ENCODE results near the gene MOCOS.

Gene MOCOS

DNA sequence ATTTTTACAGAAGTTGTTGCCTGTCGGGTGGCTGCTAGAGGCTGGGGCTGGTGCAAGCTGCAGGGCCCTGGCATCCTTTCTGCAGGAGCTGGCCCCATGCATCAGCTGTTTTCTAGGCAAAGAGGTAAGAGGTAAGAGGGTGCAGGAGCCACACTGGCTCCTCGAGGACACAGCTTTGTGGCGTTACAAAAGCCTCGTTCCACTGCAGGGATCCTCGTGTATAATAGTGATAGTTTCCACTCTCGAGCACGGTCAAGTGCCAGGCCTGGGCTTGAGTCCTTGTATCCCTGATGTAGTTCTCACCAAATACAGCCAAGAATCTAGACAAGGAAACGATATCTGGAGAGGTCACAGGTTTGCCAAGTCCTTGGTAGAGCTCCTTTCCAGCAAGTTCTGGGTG, 77.0 kb downstream of the MOCOS start:
- no peaks in the 10 kb centered on the region for H3K9me3 ChIP-seq (ENCODE audit: control insufficient read depth in 2 of 2, low read length in 2 of 2)
- H3K4me3 ChIP-seq (ENCODE audit: low read length in 2 of 2): no peak overlapping the region
- H3K9ac ChIP-seq (ENCODE audit: low read length in 2 of 2): no peak overlapping the region
- no peaks in the 10 kb centered on the region for H3K36me3 ChIP-seq (ENCODE audit: control insufficient read depth in 2 of 2, insufficient read depth in 2 of 2, low read length in 2 of 2)
- no peak overlapping the region for H3K27ac ChIP-seq (ENCODE audit: low read length)
- no peaks in the 10 kb centered on the region for H3K4me1 ChIP-seq (ENCODE audit: control insufficient read depth, insufficient read depth, low read length)
- H3K27me3 ChIP-seq (ENCODE audit: control insufficient read depth in 1 of 2, insufficient read depth in 2 of 2, low read length in 2 of 2): peaks cover 0 to 4% of the 10 kb centered on the region in 2 donors

- no peaks in the 10 kb centered on the region for H3K4me1 ChIP-seq (ENCODE audit: control insufficient read depth, insufficient read depth, low read length)
- H3K9me3 ChIP-seq (ENCODE audit: control insufficient read depth in 2 of 2, low read length in 2 of 2): no peaks in the 10 kb centered on the region
- no peak overlapping the region for H3K27ac ChIP-seq (ENCODE audit: low read length)
- H3K4me3 ChIP-seq (ENCODE audit: low read length in 2 of 2): no peak overlapping the region
- no peaks in the 10 kb centered on the region for H3K36me3 ChIP-seq (ENCODE audit: control insufficient read depth in 2 of 2, insufficient read depth in 2 of 2, low read length in 2 of 2)
- no peak overlapping the region for H3K9ac ChIP-seq (ENCODE audit: low read length in 2 of 2)
- peaks cover 0 to 5% of the 10 kb centered on the region in 2 donors for H3K27me3 ChIP-seq (ENCODE audit: control insufficient read depth in 1 of 2, insufficient read depth in 2 of 2, low read length in 2 of 2)
Measured at GRCh38 chr18:36265015-36265414, 77.7 kb downstream of the MOCOS start.

GRCh38 chr18:36269157-36269556, 81.9 kb downstream of the MOCOS start:
- no peaks in the 10 kb centered on the region for H3K36me3 ChIP-seq (ENCODE audit: control insufficient read depth in 2 of 2, insufficient read depth in 2 of 2, low read length in 2 of 2)
- peaks cover 0 to 5% of the 10 kb centered on the region in 2 donors for H3K27me3 ChIP-seq (ENCODE audit: control insufficient read depth in 1 of 2, insufficient read depth in 2 of 2, low read length in 2 of 2)
- no peak overlapping the region for H3K4me3 ChIP-seq (ENCODE audit: low read length in 2 of 2)
- H3K27ac ChIP-seq (ENCODE audit: low read length): no peak overlapping the region
- no peaks in the 10 kb centered on the region for H3K4me1 ChIP-seq (ENCODE audit: control insufficient read depth, insufficient read depth, low read length)
- H3K9ac ChIP-seq (ENCODE audit: low read length in 2 of 2): no peak overlapping the region
- no peaks in the 10 kb centered on the region for H3K9me3 ChIP-seq (ENCODE audit: control insufficient read depth in 2 of 2, low read length in 2 of 2)

DNA sequence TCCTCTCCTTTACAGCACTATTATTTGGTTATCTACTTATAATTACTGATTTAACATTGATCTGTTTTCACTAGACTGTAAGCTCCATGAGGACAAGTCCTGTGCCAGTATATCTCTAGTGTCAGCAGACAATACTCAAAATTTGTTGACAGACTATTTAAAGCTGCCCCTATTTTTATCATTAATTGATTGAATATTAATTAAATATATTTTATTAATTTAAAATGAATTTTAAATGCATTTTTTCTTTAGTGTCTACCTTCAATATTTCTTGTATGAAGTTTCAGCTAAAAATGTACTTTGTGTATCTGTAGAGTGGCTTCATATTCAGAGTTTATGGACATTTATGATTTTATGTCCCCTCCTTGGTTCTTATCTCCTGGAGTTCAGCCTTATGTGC, 83.9 kb downstream of the MOCOS start:
- H3K27ac ChIP-seq (ENCODE audit: low read length): no peak overlapping the region
- no peak overlapping the region for H3K4me3 ChIP-seq (ENCODE audit: low read length in 2 of 2)
- no peaks in the 10 kb centered on the region for H3K36me3 ChIP-seq (ENCODE audit: control insufficient read depth in 2 of 2, insufficient read depth in 2 of 2, low read length in 2 of 2)
- peaks cover 3 to 9% of the 10 kb centered on the region in 2 donors for H3K27me3 ChIP-seq (ENCODE audit: control insufficient read depth in 1 of 2, insufficient read depth in 2 of 2, low read length in 2 of 2)
- H3K4me1 ChIP-seq (ENCODE audit: control insufficient read depth, insufficient read depth, low read length): no peaks in the 10 kb centered on the region
- H3K9ac ChIP-seq (ENCODE audit: low read length in 2 of 2): no peak overlapping the region
- no peaks in the 10 kb centered on the region for H3K9me3 ChIP-seq (ENCODE audit: control insufficient read depth in 2 of 2, low read length in 2 of 2)

- H3K9ac ChIP-seq (ENCODE audit: low read length in 2 of 2): no peak overlapping the region
- H3K36me3 ChIP-seq (ENCODE audit: control insufficient read depth in 2 of 2, insufficient read depth in 2 of 2, low read length in 2 of 2): no peaks in the 10 kb centered on the region
- peaks cover 3 to 9% of the 10 kb centered on the region in 2 donors for H3K27me3 ChIP-seq (ENCODE audit: control insufficient read depth in 1 of 2, insufficient read depth in 2 of 2, low read length in 2 of 2)
- no peaks in the 10 kb centered on the region for H3K9me3 ChIP-seq (ENCODE audit: control insufficient read depth in 2 of 2, low read length in 2 of 2)
- H3K4me1 ChIP-seq (ENCODE audit: control insufficient read depth, insufficient read depth, low read length): no peaks in the 10 kb centered on the region
- no peak overlapping the region for H3K27ac ChIP-seq (ENCODE audit: low read length)
- no peak overlapping the region for H3K4me3 ChIP-seq (ENCODE audit: low read length in 2 of 2)
Measured at GRCh38 chr18:36273347-36273746, 86.0 kb downstream of the MOCOS start.

DNA sequence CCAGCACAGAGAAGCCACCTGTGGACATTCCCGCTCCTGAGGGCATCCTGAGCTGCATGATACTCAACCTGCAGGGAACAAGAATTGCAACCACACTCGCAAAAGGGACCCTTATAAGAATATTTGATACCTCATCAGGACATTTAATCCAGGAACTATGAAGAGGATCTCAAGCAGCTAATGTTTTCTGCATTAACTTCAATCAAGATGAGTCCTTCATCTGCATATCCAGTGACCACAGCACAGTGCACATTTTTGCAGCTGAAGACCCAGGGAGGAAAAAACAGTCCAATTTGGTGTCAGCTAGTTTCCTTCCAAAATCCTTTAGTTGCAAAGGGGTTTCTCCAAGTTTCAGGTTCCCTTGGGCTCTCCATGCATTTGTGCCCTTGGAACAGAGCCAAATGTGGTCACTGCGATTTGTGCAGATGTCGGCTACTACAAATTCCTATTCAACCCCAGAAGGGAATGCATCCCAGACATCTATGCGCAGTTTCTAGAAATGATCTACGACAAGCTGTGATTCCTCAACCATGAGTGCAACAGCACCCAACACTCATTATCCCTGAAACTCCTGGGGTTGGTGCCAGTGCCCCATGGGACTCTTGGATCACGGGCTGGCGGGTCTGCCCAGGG, 86.9 kb downstream of the MOCOS start:
- Histone ChIP-seq H3K27me3 (ENCODE audit: control insufficient read depth in 1 of 2, insufficient read depth in 2 of 2, low read length in 2 of 2) (peaks cover 3 to 6% of the 10 kb centered on the region in 2 donors), H3K4me3 (ENCODE audit: low read length in 2 of 2) (no peak overlapping the region), H3K9me3 (ENCODE audit: control insufficient read depth in 2 of 2, low read length in 2 of 2) (no peaks in the 10 kb centered on the region), H3K9ac (ENCODE audit: low read length in 2 of 2) (no peak overlapping the region), H3K4me1 (ENCODE audit: control insufficient read depth, insufficient read depth, low read length) (no peaks in the 10 kb centered on the region), H3K27ac (ENCODE audit: low read length) (no peak overlapping the region), H3K36me3 (ENCODE audit: control insufficient read depth in 2 of 2, insufficient read depth in 2 of 2, low read length in 2 of 2) (no peaks in the 10 kb centered on the region)

- no peaks in the 10 kb centered on the region for H3K4me1 ChIP-seq (ENCODE audit: control insufficient read depth, insufficient read depth, low read length)
- H3K4me3 ChIP-seq (ENCODE audit: low read length in 2 of 2): no peak overlapping the region
- H3K36me3 ChIP-seq (ENCODE audit: control insufficient read depth in 2 of 2, insufficient read depth in 2 of 2, low read length in 2 of 2): no peaks in the 10 kb centered on the region
- no peak overlapping the region for H3K27ac ChIP-seq (ENCODE audit: low read length)
- H3K9me3 ChIP-seq (ENCODE audit: control insufficient read depth in 2 of 2, low read length in 2 of 2): no peaks in the 10 kb centered on the region
- peaks cover 3 to 5% of the 10 kb centered on the region in 2 donors for H3K27me3 ChIP-seq (ENCODE audit: control insufficient read depth in 1 of 2, insufficient read depth in 2 of 2, low read length in 2 of 2)
- H3K9ac ChIP-seq (ENCODE audit: low read length in 2 of 2): no peak overlapping the region
Measured at GRCh38 chr18:36275561-36275960, 88.3 kb downstream of the MOCOS start.

DNA sequence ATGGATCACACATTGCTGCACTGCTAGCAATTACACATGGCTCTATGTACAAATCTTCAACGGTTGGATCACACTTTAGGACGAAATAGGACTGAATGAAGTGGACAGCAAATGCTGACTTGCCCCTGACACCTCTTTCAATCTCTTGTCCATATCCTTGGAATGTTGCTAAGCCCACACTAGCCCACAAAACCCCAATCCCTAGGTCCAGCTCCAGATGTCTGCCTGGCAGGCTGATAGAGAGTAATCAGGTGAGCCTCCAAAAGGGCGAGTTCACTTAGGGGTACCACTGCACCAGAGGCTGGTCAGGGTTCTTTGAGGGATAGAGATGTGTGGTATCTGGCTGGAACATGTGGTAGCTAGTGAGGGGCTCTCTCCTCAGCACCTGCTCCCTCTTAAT, 91.7 kb downstream of the MOCOS start:
- no peaks in the 10 kb centered on the region for H3K9me3 ChIP-seq (ENCODE audit: control insufficient read depth in 2 of 2, low read length in 2 of 2)

DNA sequence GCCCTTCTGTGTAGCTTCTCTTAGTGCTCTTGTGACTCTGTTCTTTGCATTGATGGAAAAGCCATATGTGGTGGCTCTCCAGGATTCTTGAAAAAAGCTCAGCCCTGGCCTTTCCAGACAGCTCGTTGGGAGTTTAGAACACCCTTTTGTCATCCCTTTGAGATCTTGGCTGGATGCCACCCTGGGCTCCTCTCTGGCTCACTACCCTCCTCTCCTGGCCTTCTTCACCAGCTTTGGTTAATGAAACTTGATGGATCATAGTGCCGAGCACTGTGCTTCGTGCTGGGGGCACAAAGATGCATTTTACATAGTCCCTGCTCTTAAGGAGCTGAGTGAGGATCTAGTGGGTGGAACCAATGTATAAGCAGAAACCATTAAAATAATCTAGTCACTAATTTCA, 94.6 kb downstream of the MOCOS start:
- Histone ChIP-seq H3K27ac (ENCODE audit: low read length) (no peak overlapping the region), H3K4me3 (ENCODE audit: low read length in 2 of 2) (no peak overlapping the region), H3K4me1 (ENCODE audit: control insufficient read depth, insufficient read depth, low read length) (no peaks in the 10 kb centered on the region), H3K36me3 (ENCODE audit: control insufficient read depth in 2 of 2, insufficient read depth in 2 of 2, low read length in 2 of 2) (no peaks in the 10 kb centered on the region), H3K9me3 (ENCODE audit: control insufficient read depth in 2 of 2, low read length in 2 of 2) (no peaks in the 10 kb centered on the region), H3K27me3 (ENCODE audit: control insufficient read depth in 1 of 2, insufficient read depth in 2 of 2, low read length in 2 of 2) (peaks cover 0 to 8% of the 10 kb centered on the region in 2 donors), H3K9ac (ENCODE audit: low read length in 2 of 2) (no peak overlapping the region)

More for the DNA sequence above, 91.7 kb downstream of the MOCOS start:
- Histone ChIP-seq H3K9ac (ENCODE audit: low read length in 2 of 2) (no peak overlapping the region), H3K27ac (ENCODE audit: low read length) (no peak overlapping the region), H3K4me3 (ENCODE audit: low read length in 2 of 2) (no peak overlapping the region), H3K4me1 (ENCODE audit: control insufficient read depth, insufficient read depth, low read length) (no peaks in the 10 kb centered on the region), H3K27me3 (ENCODE audit: control insufficient read depth in 1 of 2, insufficient read depth in 2 of 2, low read length in 2 of 2) (peaks cover 5% of the 10 kb centered on the region in 2 donors), H3K36me3 (ENCODE audit: control insufficient read depth in 2 of 2, insufficient read depth in 2 of 2, low read length in 2 of 2) (no peaks in the 10 kb centered on the region)

- no peaks in the 10 kb centered on the region for H3K4me1 ChIP-seq (ENCODE audit: control insufficient read depth, insufficient read depth, low read length)
- H3K9me3 ChIP-seq (ENCODE audit: control insufficient read depth in 2 of 2, low read length in 2 of 2): no peaks in the 10 kb centered on the region
- H3K27me3 ChIP-seq (ENCODE audit: control insufficient read depth in 1 of 2, insufficient read depth in 2 of 2, low read length in 2 of 2): peaks cover 0 to 8% of the 10 kb centered on the region in 2 donors
- no peak overlapping the region for H3K4me3 ChIP-seq (ENCODE audit: low read length in 2 of 2)
- no peak overlapping the region for H3K9ac ChIP-seq (ENCODE audit: low read length in 2 of 2)
- no peak overlapping the region for H3K27ac ChIP-seq (ENCODE audit: low read length)
- H3K36me3 ChIP-seq (ENCODE audit: control insufficient read depth in 2 of 2, insufficient read depth in 2 of 2, low read length in 2 of 2): no peaks in the 10 kb centered on the region
Measured at GRCh38 chr18:36283448-36283847, 96.2 kb downstream of the MOCOS start.

DNA sequence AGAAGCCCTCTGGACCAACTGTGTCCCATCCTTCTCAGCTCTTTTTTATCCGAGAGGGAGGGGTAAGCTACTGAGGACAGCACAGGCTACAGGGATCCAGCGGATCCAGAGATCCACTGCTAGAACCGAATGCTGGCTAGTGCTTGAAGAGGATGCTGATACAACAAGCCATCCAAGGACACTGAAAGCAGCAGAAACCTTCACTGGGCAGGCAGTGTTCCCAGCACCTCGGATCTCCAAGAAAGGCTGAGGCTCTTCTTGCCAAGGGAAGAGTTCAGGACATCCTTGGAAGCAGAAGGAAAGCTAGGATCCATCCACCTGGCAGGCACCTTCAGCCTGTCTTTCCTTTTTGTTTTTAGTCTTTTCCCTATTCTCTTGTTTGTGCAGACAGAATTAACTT, 97.0 kb downstream of the MOCOS start:
- peaks cover 0 to 8% of the 10 kb centered on the region in 2 donors for H3K27me3 ChIP-seq (ENCODE audit: control insufficient read depth in 1 of 2, insufficient read depth in 2 of 2, low read length in 2 of 2)
- no peak overlapping the region for H3K9ac ChIP-seq (ENCODE audit: low read length in 2 of 2)
- no peak overlapping the region for H3K4me3 ChIP-seq (ENCODE audit: low read length in 2 of 2)
- H3K36me3 ChIP-seq (ENCODE audit: control insufficient read depth in 2 of 2, insufficient read depth in 2 of 2, low read length in 2 of 2): no peaks in the 10 kb centered on the region
- H3K4me1 ChIP-seq (ENCODE audit: control insufficient read depth, insufficient read depth, low read length): no peaks in the 10 kb centered on the region
- H3K9me3 ChIP-seq (ENCODE audit: control insufficient read depth in 2 of 2, low read length in 2 of 2): no peaks in the 10 kb centered on the region
- H3K27ac ChIP-seq (ENCODE audit: low read length): no peak overlapping the region

All from stomach smooth muscle (tissue), 2 donors.